IMR-90 (cell line): Measurements from ENCODE around the gene SUGCT. TPM values are rescaled to one million over a fixed set of nuclear protein-coding genes. Genes with fewer than 3 reads are reported as not detected.

ENCODE experiments used
- ATAC-seq: fragments of 200-7000 bp; cut with Tn5 transposase; 2 replicates; pipeline ENCODE4 v1.9.1; 2020; ENCODE audit warnings: low read depth, mild to moderate bottlenecking, moderate library complexity
- BruUV-seq: library from RNA; stranded (reverse); fragments of 400-500 nt; replicated peaks from 2 replicates; lab custom pipeline; 2021; lab: Mats Ljungman, UMichigan
- CTCF ChIA-PET: fragments of 300-600 bp; formaldehyde crosslinking; extraction: SDS; loops from one replicate; lab custom pipeline; 2021; ENCODE audit warnings: antibody characterized with exemption; lab: Yijun Ruan, JAX
- POLR2A ChIA-PET: fragments of 300-600 bp; sonication (Branson Sonifier 250); formaldehyde crosslinking; loops from one replicate; lab custom pipeline; 2022; ENCODE audit warnings: antibody characterized with exemption; ENCODE audit not compliant: unreplicated experiment; lab: Charles Lee
- DNase-seq: peaks from one replicate; pipeline ENCODE4 v3.0.0; 2013
- H2AFZ ChIP-seq: replicated peaks from 2 replicates; pipeline ENCODE3; 2013; ENCODE audit warnings: low read length, mild to moderate bottlenecking; ENCODE audit not compliant: poor library complexity
- H2AK5ac ChIP-seq: 2 replicates; pipeline ENCODE4 v1.6.1; 2013; ENCODE audit warnings: low read depth, low read length, inconsistent platforms
- H2AK9ac ChIP-seq: replicated peaks from 2 replicates; pipeline ENCODE3; 2013; ENCODE audit warnings: mild to moderate bottlenecking, low read depth, low read length, moderate library complexity; ENCODE audit not compliant: poor library complexity
- H2BK120ac ChIP-seq: 2 replicates; pipeline ENCODE4 v1.6.1; 2013; ENCODE audit warnings: low read depth, low read length, inconsistent platforms
- H2BK15ac ChIP-seq: 3 replicates; pipeline ENCODE4 v1.6.1; 2013; ENCODE audit warnings: low read depth, low read length, inconsistent platforms
- H2BK20ac ChIP-seq: 2 replicates; pipeline ENCODE4 v1.6.1; 2013; ENCODE audit warnings: low read depth, mild to moderate bottlenecking, inconsistent platforms, low read length, moderate library complexity
- H2BK5ac ChIP-seq: 2 replicates; pipeline ENCODE4 v1.6.1; 2013; ENCODE audit warnings: mild to moderate bottlenecking, low read depth, low read length, inconsistent platforms; ENCODE audit not compliant: poor library complexity, severe bottlenecking
- H3K14ac ChIP-seq: replicated peaks from 2 replicates; pipeline ENCODE4 v1.6.1; 2013; ENCODE audit warnings: low read depth, low read length, inconsistent platforms
- H3K18ac ChIP-seq: 2 replicates; pipeline ENCODE4 v1.6.1; 2013; ENCODE audit warnings: low read depth, low read length, control low read depth
- H3K23ac ChIP-seq: 2 replicates; pipeline ENCODE4 v1.6.1; 2013; ENCODE audit warnings: low read depth, low read length, inconsistent platforms
- H3K27ac ChIP-seq: 2 replicates; pipeline ENCODE4 v1.5.1; 2013; ENCODE audit warnings: mild to moderate bottlenecking, control low read depth, low read length; ENCODE audit not compliant: insufficient read depth
- H3K27me3 ChIP-seq: 2 replicates; pipeline ENCODE4 v1.6.1; 2013; ENCODE audit warnings: low read length; ENCODE audit not compliant: control insufficient read depth, insufficient read depth
- H3K36me3 ChIP-seq: 2 replicates; pipeline ENCODE4 v1.6.1; 2013; ENCODE audit warnings: low read length, mixed read lengths; ENCODE audit not compliant: control insufficient read depth, insufficient read depth
- H3K4ac ChIP-seq: 2 replicates; pipeline ENCODE4 v1.6.1; 2013; ENCODE audit warnings: low read depth, low read length, inconsistent platforms
- H3K4me1 ChIP-seq: 2 replicates; pipeline ENCODE4 v1.6.1; 2013; ENCODE audit warnings: low read length, mixed read lengths; ENCODE audit not compliant: control insufficient read depth, insufficient read depth
- H3K4me2 ChIP-seq: 2 replicates; pipeline ENCODE4 v1.6.1; 2013; ENCODE audit warnings: low read depth, mild to moderate bottlenecking, control low read depth, low read length, moderate library complexity
- H3K4me3 ChIP-seq: 2 replicates; pipeline ENCODE4 v1.5.1; 2013; ENCODE audit warnings: low read depth, mild to moderate bottlenecking, control low read depth, low read length, moderate library complexity; ENCODE audit not compliant: insufficient read depth
- H3K56ac ChIP-seq: 2 replicates; pipeline ENCODE4 v1.6.1; 2013; ENCODE audit warnings: low read length, inconsistent platforms; ENCODE audit not compliant: insufficient read depth; ENCODE audit errors: extremely low read depth
- H3K79me1 ChIP-seq, 2 experiments: 2 replicates each; pipeline ENCODE4 v1.6.1; 2013; ENCODE audit warnings: low read length in 2 of 2, inconsistent platforms in 1 of 2, low read depth in 1 of 2
- H3K9ac ChIP-seq: 2 replicates; pipeline ENCODE4 v1.6.1; 2013; ENCODE audit warnings: low read depth, low read length, control low read depth
- H3K9me1 ChIP-seq: 2 replicates; pipeline ENCODE4 v1.6.1; 2013; ENCODE audit warnings: low read length, inconsistent platforms; ENCODE audit not compliant: insufficient read depth
- H3K9me3 ChIP-seq: 2 replicates; pipeline ENCODE4 v1.6.1; 2013; ENCODE audit warnings: low read length; ENCODE audit not compliant: control insufficient read depth, insufficient read depth
- H4K20me1 ChIP-seq: 2 replicates; pipeline ENCODE4 v1.6.1; 2013; ENCODE audit warnings: low read length, inconsistent platforms; ENCODE audit not compliant: insufficient read depth
- H4K5ac ChIP-seq: 2 replicates; pipeline ENCODE4 v1.6.1; 2013; ENCODE audit warnings: mild to moderate bottlenecking, low read depth, low read length, control low read depth
- H4K8ac ChIP-seq, 2 experiments: 2 replicates each; pipeline ENCODE4 v1.6.1; 2013; ENCODE audit warnings: low read depth in 2 of 2, low read length in 2 of 2, control low read depth in 1 of 2, inconsistent platforms in 1 of 2
- H4K91ac ChIP-seq: 2 replicates; pipeline ENCODE4 v1.6.1; 2013; ENCODE audit warnings: low read depth, low read length, inconsistent platforms; ENCODE audit not compliant: insufficient read depth
- CEBPB ChIP-seq: IDR thresholded peaks from 2 replicates; pipeline ENCODE4 v1.6.1; 2012; ENCODE audit warnings: low read depth, low read length, improper control_type of control experiment
- CHD1 ChIP-seq: IDR thresholded peaks from 2 replicates; pipeline ENCODE4 v1.6.1; 2012; ENCODE audit warnings: low read depth, low read length, improper control_type of control experiment
- CTCF ChIP-seq: conservative IDR thresholded peaks from 2 replicates; pipeline ENCODE4 v1.5.1; 2012; ENCODE audit warnings: mild to moderate bottlenecking, low read depth, low read length, improper control_type of control experiment
- ELK1 ChIP-seq: fragments of 150-350 bp; IDR thresholded peaks from 2 replicates; pipeline ENCODE4 v1.6.1; 2016; ENCODE audit warnings: low read depth, mild to moderate bottlenecking, low read length, moderate library complexity, borderline replicate concordance
- FOS ChIP-seq: fragments of 150-350 bp; IDR thresholded peaks from 2 replicates; pipeline ENCODE4 v1.6.1; 2016; ENCODE audit warnings: low read depth, low read length
- MAFK ChIP-seq: IDR thresholded peaks from 2 replicates; pipeline ENCODE4 v1.6.1; 2012; ENCODE audit warnings: low read depth, low read length, improper control_type of control experiment
- MAZ ChIP-seq: IDR thresholded peaks from 2 replicates; pipeline ENCODE4 v1.6.1; 2012; ENCODE audit warnings: low read depth, mild to moderate bottlenecking, low read length, improper control_type of control experiment, moderate library complexity, borderline replicate concordance
- MXI1 ChIP-seq: IDR thresholded peaks from 2 replicates; pipeline ENCODE4 v1.6.1; 2012; ENCODE audit warnings: low read depth, mild to moderate bottlenecking, low read length, moderate library complexity, borderline replicate concordance
- POLR2A ChIP-seq: IDR thresholded peaks from 2 replicates; pipeline ENCODE4 v1.6.1; 2012; ENCODE audit warnings: mild to moderate bottlenecking, low read depth, low read length
- RAD21 ChIP-seq: IDR thresholded peaks from 2 replicates; pipeline ENCODE4 v1.6.1; 2012; ENCODE audit warnings: low read length, improper control_type of control experiment
- RFX5 ChIP-seq: IDR thresholded peaks from 2 replicates; pipeline ENCODE4 v1.8.0; 2012; ENCODE audit warnings: low read depth, mild to moderate bottlenecking, low read length, moderate library complexity
- USF2 ChIP-seq: fragments of 150-350 bp; IDR thresholded peaks from 2 replicates; pipeline ENCODE4 v1.6.1; 2017; ENCODE audit warnings: mild to moderate bottlenecking, antibody characterized with exemption, low read length, low read depth
- whole genome bisulfite sequencing, 2 experiments: methylation state at CpG; one replicate each; pipeline versions ENCODE4 v1.1.5 to v1.1.7; 2013; ENCODE audit warnings: missing lambda C conversion rate in 2 of 2; ENCODE audit not compliant: insufficient read length in 1 of 2; ENCODE audit errors: extremely low coverage in 2 of 2; 5-methylcytosine and 5-hydroxymethylcytosine counted together
- dilution Hi-C: fragments of 300-500 bp; cut with HindIII; formaldehyde crosslinking; loops from one replicate; pipeline ENCODE4 v1.14.3; 2018; ENCODE audit warnings: low sequenced_read_pairs; ENCODE audit not compliant: unreplicated experiment
- in situ Hi-C: fragments of 300-500 bp; cut with MboI; formaldehyde crosslinking; loops from 3 replicates; pipeline ENCODE4 v1.14.3; 2019; ENCODE audit warnings: low sequenced_read_pairs, inconsistent platforms, mixed read lengths
- intact Hi-C: fragments of 100-400 bp; cut with micrococcal nuclease; formaldehyde crosslinking; loops from 2 replicates; pipeline ENCODE4 v1.10.0; 2022
- polyA plus RNA-seq, 3 experiments: library from polyadenylated mRNA; depleted of rRNA; stranded (reverse); fragments of >200 nt; gene quantifications; 2 replicates each; pipeline ENCODE4 v1.2.3, GENCODE V29; 2012; ENCODE audit warnings: low replicate concordance in 1 of 3
- total RNA-seq: library from RNA; depleted of rRNA; stranded (reverse); fragments of >200 nt; gene quantifications from 2 replicates; pipeline ENCODE4 v1.2.3, GENCODE V29; 2012

Gene SUGCT
- total and polyA plus RNA-seq, 2 of the 4 experiments (the other 2 are of a cell fraction), result 5.9 to 8.3 TPM

GRCh38 chr7:40186586-40186985 is 51.8 kb downstream of the SUGCT start:
- dilution Hi-C loops, result no loop called here
- 86% methylated on average over 1 of the region's 1 CpG; no CpG with 5 or more reads in 1 of the 2 experiments for WGBS, 2 experiments
- intact Hi-C loops, result no loop called here

More at GRCh38 chr7:40186586-40186985, 51.8 kb downstream of the SUGCT start:
- ChIA-PET CTCF (no interaction called here), POLR2A (no interaction called here)
- H3K23ac ChIP-seq, result no peak overlapping the region
- no peak overlapping the region for H3K18ac ChIP-seq
- no peak overlapping the region for H2BK120ac ChIP-seq
- ATAC-seq (no peak), DNase-seq (no peak)
- H4K5ac ChIP-seq, result no peak overlapping the region
- no peak overlapping the region for H2BK5ac ChIP-seq
- BruUV-seq, result no TSS peak
- no peak overlapping the region for H2AK9ac ChIP-seq
- no peak overlapping the region for H2BK15ac ChIP-seq
- no peak overlapping the region for H3K27ac ChIP-seq
- no peak overlapping the region for H3K4me3 ChIP-seq
- no peaks in the 10 kb centered on the region for H4K20me1 ChIP-seq
- H2AK5ac ChIP-seq, result no peak overlapping the region
- in situ Hi-C loops, result no loop called here
- H3K4me2 ChIP-seq, result no peak overlapping the region
- H3K36me3 ChIP-seq, result no peaks in the 10 kb centered on the region
- no peak overlapping the region for H3K9ac ChIP-seq
- H3K4me1 ChIP-seq, result no peaks in the 10 kb centered on the region
- no peaks in the 10 kb centered on the region for H3K27me3 ChIP-seq
- no peaks in the 10 kb centered on the region for H3K79me1 ChIP-seq
- TF ChIP-seq RFX5, result no peak
- no peak for TF ChIP-seq FOS
- TF ChIP-seq MXI1, result no peak
- no peak for TF ChIP-seq USF2
- no peak for TF ChIP-seq ELK1
- no peak for TF ChIP-seq MAZ
- no peak for TF ChIP-seq CEBPB
- TF ChIP-seq MAFK, result no peak
- TF ChIP-seq RAD21, result no peak
- TF ChIP-seq POLR2A, result no peak
- no peak for TF ChIP-seq CTCF
- no peak for TF ChIP-seq CHD1
- no peak overlapping the region for H4K91ac ChIP-seq
- no peak overlapping the region for H2AFZ ChIP-seq
- H2BK20ac ChIP-seq, result no peak overlapping the region
- no peak overlapping the region for H3K56ac ChIP-seq
- no peak overlapping the region for H4K8ac ChIP-seq
- no peaks in the 10 kb centered on the region for H3K9me3 ChIP-seq
- H3K9me1 ChIP-seq, result no peaks in the 10 kb centered on the region
- H3K4ac ChIP-seq, result no peak overlapping the region
- no peak overlapping the region for H3K14ac ChIP-seq
